ENCODE results near the gene TFG. TPM values are rescaled to one million over a fixed set of nuclear protein-coding genes. Genes with fewer than 3 reads are reported as not detected.

Gene TFG
- total RNA-seq, 2 experiments from 2014 or later: 61.4 to 79.8 TPM

GRCh38 chr3:100709842-100710260, 557 bp downstream of the TFG start:
- Mint-ChIP-seq H3K27ac (peak overlapping the region; percentile 92), H3K27me3 (no peaks in the 10 kb centered on the region), H3K9me3 (ENCODE audit: low read depth) (peaks cover 2% of the 10 kb centered on the region), H3K36me3 (ENCODE audit: low read depth) (peaks cover 41% of the 10 kb centered on the region), H3K4me1 (peaks cover 47% of the 10 kb centered on the region), H3K4me3 (peak overlapping the region; percentile 79)
- CTCF ChIA-PET: interaction anchor here (0.8 to 1.4 kb wide), 3 partner anchors 32 to 967 kb away, joined by 3 to 7 read pairs (median 3); partner anchors contain the start of gene ZBTB11
- intact Hi-C loops (cut with DNase I, micrococcal nuclease): loop anchor here (1.0 to 5.0 kb wide), 14 partner anchors 45 to 1014 kb away; partner anchors contain the start of genes LNP1 (in 2 of the 2), TBC1D23 (in 2 of the 2), TOMM70 (in 2 of the 2) and CEP97 (in 1 of the 2)
- POLR2A ChIA-PET: interaction anchor here (0.6 to 1.3 kb wide), 3 partner anchors 31 to 809 kb away, joined by 4 to 11 read pairs (median 6); no protein-coding TSS in a partner anchor
- DNase-seq: peak; percentile 61
- ATAC-seq: no peak

- CTCF ChIA-PET: interaction anchor here (0.7 to 1.4 kb wide), 8 partner anchors 31 to 966 kb away, joined by 3 to 7 read pairs (median 3); partner anchors contain the start of gene ZBTB11
- Mint-ChIP-seq H3K9me3 (ENCODE audit: low read depth) (peaks cover 2% of the 10 kb centered on the region), H3K27ac (peak overlapping the region; percentile 92), H3K36me3 (ENCODE audit: low read depth) (peaks cover 46% of the 10 kb centered on the region), H3K4me1 (peaks cover 52% of the 10 kb centered on the region), H3K4me3 (peak overlapping the region; percentile 79), H3K27me3 (no peaks in the 10 kb centered on the region)
- POLR2A ChIA-PET: interaction anchor here (0.6 to 1.3 kb wide), 9 partner anchors 8 to 857 kb away, joined by 3 to 11 read pairs (median 4); partner anchors contain the start of gene LNP1
- intact Hi-C loops (cut with DNase I, micrococcal nuclease): loop anchor here in 1 of 2 experiments (1.0 to 5.0 kb wide), 5 partner anchors 309 to 892 kb away; partner anchors contain the start of genes LNP1 and TOMM70
- ATAC-seq: peak; percentile 70
- peak; percentile 92 for DNase-seq
Measured at GRCh38 chr3:100710261-100710968, 1.1 kb downstream of the TFG start.

- POLR2A ChIA-PET: no interaction called here
- H3K4me3 Mint-ChIP-seq: no peak overlapping the region
- H3K27ac Mint-ChIP-seq: no peak overlapping the region
- intact Hi-C loops (cut with DNase I, micrococcal nuclease): no loop called here
- H3K27me3 Mint-ChIP-seq: no peaks in the 10 kb centered on the region
- CTCF ChIA-PET: interaction anchor here (0.6 to 2.0 kb wide), 3 partner anchors 25 to 253 kb away, joined by 3 to 5 read pairs (median 3); no protein-coding TSS in a partner anchor
- peaks cover 81% of the 10 kb centered on the region for H3K36me3 Mint-ChIP-seq (ENCODE audit: low read depth)
- DNase-seq: no peak
- peaks cover 2% of the 10 kb centered on the region for H3K9me3 Mint-ChIP-seq (ENCODE audit: low read depth)
- ATAC-seq: no peak
- H3K4me1 Mint-ChIP-seq: peaks cover 60% of the 10 kb centered on the region
Measured at GRCh38 chr3:100715176-100715575, 5.9 kb downstream of the TFG start.

GRCh38 chr3:100717063-100717462, 7.8 kb downstream of the TFG start:
- no peaks in the 10 kb centered on the region for H3K27me3 Mint-ChIP-seq
- ChIA-PET CTCF (no interaction called here), POLR2A (no interaction called here)
- H3K4me3 Mint-ChIP-seq: no peak overlapping the region
- DNase-seq (no peak), ATAC-seq (no peak)
- H3K36me3 Mint-ChIP-seq (ENCODE audit: low read depth): peaks cover 78% of the 10 kb centered on the region
- no peak overlapping the region for H3K27ac Mint-ChIP-seq
- H3K4me1 Mint-ChIP-seq: peaks cover 43% of the 10 kb centered on the region
- intact Hi-C loops (cut with DNase I, micrococcal nuclease): loop anchor here in 1 of 2 experiments (2.0 kb wide), 1 partner anchor 16 kb away; no protein-coding TSS in a partner anchor
- no peaks in the 10 kb centered on the region for H3K9me3 Mint-ChIP-seq (ENCODE audit: low read depth)

- Mint-ChIP-seq H3K4me1 (peaks cover 35% of the 10 kb centered on the region), H3K9me3 (ENCODE audit: low read depth) (no peaks in the 10 kb centered on the region), H3K36me3 (ENCODE audit: low read depth) (peaks cover 76% of the 10 kb centered on the region), H3K27me3 (no peaks in the 10 kb centered on the region), H3K27ac (no peak overlapping the region), H3K4me3 (no peak overlapping the region)
- ChIA-PET CTCF (interaction anchor here (1.0 kb wide), 1 partner anchor 45 kb away, joined by 3 read pairs; no protein-coding TSS in a partner anchor), POLR2A (no interaction called here)
- DNase-seq (no peak), ATAC-seq (no peak)
- intact Hi-C loops (cut with DNase I, micrococcal nuclease): loop anchor here in 1 of 2 experiments (2.0 kb wide), 1 partner anchor 15 kb away; no protein-coding TSS in a partner anchor
Measured at GRCh38 chr3:100717637-100718487, 8.6 kb downstream of the TFG start.

- Mint-ChIP-seq H3K27ac (no peak overlapping the region), H3K4me3 (no peak overlapping the region), H3K4me1 (peaks cover 26% of the 10 kb centered on the region), H3K9me3 (ENCODE audit: low read depth) (no peaks in the 10 kb centered on the region), H3K36me3 (ENCODE audit: low read depth) (peaks cover 73% of the 10 kb centered on the region), H3K27me3 (no peaks in the 10 kb centered on the region)
- CTCF ChIA-PET: interaction anchor here (1.0 kb wide), 1 partner anchor 47 kb away, joined by 3 read pairs; no protein-coding TSS in a partner anchor
- intact Hi-C loops (cut with DNase I, micrococcal nuclease): no loop called here
- DNase-seq (no peak), ATAC-seq (no peak)
- POLR2A ChIA-PET: interaction anchor here (0.5 kb wide), 1 partner anchor 9 kb away, joined by 9 read pairs; no protein-coding TSS in a partner anchor
Measured at GRCh38 chr3:100719136-100719535, 9.8 kb downstream of the TFG start.

- DNase-seq (no peak), ATAC-seq (no peak)
- H3K27me3 Mint-ChIP-seq: no peaks in the 10 kb centered on the region
- no peaks in the 10 kb centered on the region for H3K9me3 Mint-ChIP-seq (ENCODE audit: low read depth)
- peaks cover 64% of the 10 kb centered on the region for H3K36me3 Mint-ChIP-seq (ENCODE audit: low read depth)
- ChIA-PET POLR2A (no interaction called here), CTCF (no interaction called here)
- no peak overlapping the region for H3K4me3 Mint-ChIP-seq
- no peak overlapping the region for H3K27ac Mint-ChIP-seq
- H3K4me1 Mint-ChIP-seq: peaks cover 19% of the 10 kb centered on the region
- intact Hi-C loops (cut with DNase I, micrococcal nuclease): no loop called here
Measured at GRCh38 chr3:100720426-100720825, 11.1 kb downstream of the TFG start.

GRCh38 chr3:100725935-100726513, 16.7 kb downstream of the TFG start:
- Mint-ChIP-seq H3K9me3 (ENCODE audit: low read depth) (no peaks in the 10 kb centered on the region), H3K4me1 (peaks cover 12% of the 10 kb centered on the region), H3K4me3 (no peak overlapping the region), H3K36me3 (ENCODE audit: low read depth) (peaks cover 52% of the 10 kb centered on the region), H3K27ac (no peak overlapping the region), H3K27me3 (no peaks in the 10 kb centered on the region)
- intact Hi-C loops (cut with DNase I, micrococcal nuclease): no loop called here
- DNase-seq (no peak), ATAC-seq (no peak)
- ChIA-PET POLR2A (interaction anchor here (0.6 kb wide), 1 partner anchor 844 kb away, joined by 4 read pairs; no protein-coding TSS in a partner anchor), CTCF (no interaction called here)

GRCh38 chr3:100726706-100727105, 17.4 kb downstream of the TFG start:
- DNase-seq (no peak), ATAC-seq (no peak)
- POLR2A ChIA-PET: no interaction called here
- intact Hi-C loops (cut with DNase I, micrococcal nuclease): no loop called here
- peaks cover 49% of the 10 kb centered on the region for H3K36me3 Mint-ChIP-seq (ENCODE audit: low read depth)
- H3K4me1 Mint-ChIP-seq: peaks cover 12% of the 10 kb centered on the region
- CTCF ChIA-PET: no interaction called here
- H3K9me3 Mint-ChIP-seq (ENCODE audit: low read depth): no peaks in the 10 kb centered on the region
- H3K27me3 Mint-ChIP-seq: no peaks in the 10 kb centered on the region
- no peak overlapping the region for H3K4me3 Mint-ChIP-seq
- no peak overlapping the region for H3K27ac Mint-ChIP-seq

- CTCF ChIA-PET: no interaction called here
- peaks cover 47% of the 10 kb centered on the region for H3K36me3 Mint-ChIP-seq (ENCODE audit: low read depth)
Measured at GRCh38 chr3:100730524-100730923, 21.2 kb downstream of the TFG start.

More at GRCh38 chr3:100730524-100730923, 21.2 kb downstream of the TFG start:
- intact Hi-C loops (cut with DNase I, micrococcal nuclease): loop anchor here in 1 of 2 experiments (10.0 kb wide), 1 partner anchor 904 kb away; no protein-coding TSS in a partner anchor
- peaks cover 16% of the 10 kb centered on the region for H3K4me1 Mint-ChIP-seq
- H3K27ac Mint-ChIP-seq: no peak overlapping the region
- DNase-seq: no peak
- ATAC-seq: no peak
- no peaks in the 10 kb centered on the region for H3K27me3 Mint-ChIP-seq
- H3K4me3 Mint-ChIP-seq: no peak overlapping the region
- H3K9me3 Mint-ChIP-seq (ENCODE audit: low read depth): no peaks in the 10 kb centered on the region
- POLR2A ChIA-PET: no interaction called here
